EL (cell line): ENCODE data around the gene DBP.

Experiments
- DNase-seq: peaks from one replicate; pipeline ENCODE4 v3.0.0-alpha.2; 2016

DBP gene

DNA sequence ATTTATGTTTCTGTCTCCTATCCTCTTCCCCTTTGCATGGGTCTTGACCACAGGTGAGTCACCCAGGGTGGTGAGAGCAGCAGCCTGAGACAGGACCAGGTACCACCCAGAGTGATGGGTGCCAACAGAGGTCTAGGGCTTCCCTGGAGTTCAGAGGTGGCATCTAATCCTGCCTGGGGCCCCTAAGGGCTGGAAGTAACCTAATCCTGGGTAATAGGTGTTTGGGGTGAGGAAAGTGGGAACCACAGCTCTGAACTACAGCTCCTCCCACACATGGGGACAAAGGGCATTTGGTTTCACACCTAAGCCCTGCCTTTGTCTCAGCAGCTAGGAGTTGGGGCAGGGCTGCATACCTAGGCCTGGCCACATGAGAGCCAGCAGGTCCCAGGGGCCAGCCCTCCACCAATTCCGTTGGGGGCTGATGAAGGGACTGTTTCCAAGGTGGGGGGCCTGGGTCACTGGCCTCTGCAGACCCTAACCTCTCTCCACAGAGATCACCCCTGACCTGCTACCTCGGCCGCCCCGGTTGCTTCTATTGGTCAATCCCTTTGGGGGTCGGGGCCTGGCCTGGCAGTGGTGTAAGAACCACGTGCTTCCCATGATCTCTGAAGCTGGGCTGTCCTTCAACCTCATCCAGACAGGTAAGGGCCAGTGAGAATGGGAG lies 9.8 kb downstream of the DBP start:
- no peak for DNase-seq

DNA sequence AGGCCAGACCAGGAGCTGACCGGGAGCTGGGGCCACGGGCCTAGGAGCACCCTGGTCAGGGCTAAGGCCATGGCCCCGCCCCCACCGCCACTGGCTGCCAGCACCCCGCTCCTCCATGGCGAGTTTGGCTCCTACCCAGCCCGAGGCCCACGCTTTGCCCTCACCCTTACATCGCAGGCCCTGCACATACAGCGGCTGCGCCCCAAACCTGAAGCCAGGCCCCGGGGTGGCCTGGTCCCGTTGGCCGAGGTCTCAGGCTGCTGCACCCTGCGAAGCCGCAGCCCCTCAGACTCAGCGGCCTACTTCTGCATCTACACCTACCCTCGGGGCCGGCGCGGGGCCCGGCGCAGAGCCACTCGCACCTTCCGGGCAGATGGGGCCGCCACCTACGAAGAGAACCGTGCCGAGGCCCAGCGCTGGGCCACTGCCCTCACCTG lies 11.3 kb downstream of the DBP start:
- no peak for DNase-seq

DNA sequence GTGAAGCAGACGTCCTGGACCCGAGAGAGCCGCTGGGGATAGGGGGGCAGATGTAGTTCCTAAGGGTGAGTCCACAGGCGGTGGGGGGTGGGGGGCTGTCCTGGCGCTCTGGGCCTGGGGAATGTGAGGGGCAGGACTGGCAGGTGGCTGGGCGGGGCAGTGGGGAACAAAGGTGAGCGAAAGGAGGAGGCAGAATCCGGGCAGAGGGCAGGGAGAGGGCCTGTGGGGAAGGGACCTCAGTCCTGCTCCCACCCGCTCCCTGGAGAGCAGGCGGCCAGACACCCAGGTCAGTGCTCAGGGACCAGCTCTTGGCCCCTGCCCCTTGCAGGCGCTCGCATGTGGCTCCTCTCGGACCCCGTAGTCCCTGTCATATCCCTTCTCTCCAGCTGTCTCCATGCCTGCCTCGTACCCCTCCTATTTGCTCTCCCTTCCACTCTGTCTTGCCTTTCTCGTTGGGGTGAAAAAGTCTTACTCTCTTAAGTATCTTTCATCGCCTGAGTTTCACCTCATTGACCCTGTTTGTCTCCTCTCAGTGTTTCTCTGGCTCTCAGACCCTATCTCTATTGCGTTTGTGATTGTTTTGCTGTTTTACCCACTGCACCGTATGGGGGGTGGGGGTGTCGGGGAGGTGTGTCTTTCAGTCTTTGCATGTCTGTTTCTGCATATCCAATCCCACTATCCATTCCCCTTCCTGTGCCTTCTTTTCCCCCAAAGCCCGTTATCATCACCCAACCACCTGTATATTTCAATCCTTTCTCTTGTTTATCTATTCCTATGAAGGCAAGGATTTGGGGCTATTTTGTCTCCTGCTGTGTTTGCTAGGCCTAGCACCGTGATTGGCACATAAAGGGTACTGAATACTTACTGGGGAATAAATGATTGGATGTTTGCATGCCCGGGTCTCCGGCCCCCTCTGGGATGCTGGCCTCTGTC lies 12.1 kb downstream of the DBP start:
- DNase-seq, result no peak

DNA sequence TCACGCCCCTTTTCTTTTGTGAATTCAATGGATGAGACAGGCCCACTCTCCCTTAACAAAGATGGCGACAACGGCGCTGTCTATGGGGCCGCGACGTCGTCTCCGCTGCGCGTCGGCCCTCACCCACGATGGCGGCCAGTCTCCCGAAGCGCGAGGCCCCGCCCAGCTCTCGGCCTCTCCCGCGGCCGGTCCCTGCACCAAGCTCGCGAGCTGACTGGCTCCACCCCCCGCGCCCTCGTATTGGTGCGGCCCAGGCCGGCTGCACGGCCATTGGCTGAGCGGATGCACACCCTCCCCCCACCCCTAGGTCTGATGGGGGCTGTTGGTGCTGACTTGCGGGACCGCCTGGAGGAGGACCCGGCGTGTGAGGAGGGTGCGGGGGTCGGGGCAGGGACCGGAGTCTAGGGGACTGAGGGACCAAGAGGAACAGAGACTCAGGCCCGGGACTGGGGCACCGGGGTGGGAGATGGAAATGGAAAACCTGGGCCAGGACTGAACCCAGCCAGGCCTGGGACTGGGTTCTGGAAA lies 13.0 kb downstream of the DBP start:
- peak; percentile 98 for DNase-seq

DNA sequence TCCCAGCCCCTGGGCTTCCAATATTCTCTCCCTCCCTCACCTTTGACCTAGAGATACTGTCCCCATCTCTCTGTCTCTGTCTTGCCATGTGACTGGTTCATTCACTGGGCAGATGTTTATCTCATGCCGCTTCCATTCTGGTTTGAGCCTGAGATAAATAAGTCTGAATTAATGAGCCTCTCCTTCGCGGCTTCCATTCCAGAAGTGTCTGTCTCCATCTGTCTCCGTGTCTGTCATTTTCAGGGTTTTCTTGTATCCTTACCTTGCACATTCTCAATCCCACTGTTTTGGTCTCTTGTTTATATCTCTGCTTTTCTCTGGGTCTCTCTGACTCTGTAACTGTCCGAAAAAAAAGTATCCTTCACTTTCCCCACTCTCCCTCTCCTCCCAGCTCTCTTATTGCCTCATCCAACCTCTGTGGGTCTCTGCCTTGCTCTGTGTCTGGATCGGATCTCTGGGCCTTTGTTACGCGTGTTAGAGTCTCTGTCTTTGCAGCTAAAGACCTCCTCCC lies 13.6 kb downstream of the DBP start:
- DNase-seq, result no peak

DNA sequence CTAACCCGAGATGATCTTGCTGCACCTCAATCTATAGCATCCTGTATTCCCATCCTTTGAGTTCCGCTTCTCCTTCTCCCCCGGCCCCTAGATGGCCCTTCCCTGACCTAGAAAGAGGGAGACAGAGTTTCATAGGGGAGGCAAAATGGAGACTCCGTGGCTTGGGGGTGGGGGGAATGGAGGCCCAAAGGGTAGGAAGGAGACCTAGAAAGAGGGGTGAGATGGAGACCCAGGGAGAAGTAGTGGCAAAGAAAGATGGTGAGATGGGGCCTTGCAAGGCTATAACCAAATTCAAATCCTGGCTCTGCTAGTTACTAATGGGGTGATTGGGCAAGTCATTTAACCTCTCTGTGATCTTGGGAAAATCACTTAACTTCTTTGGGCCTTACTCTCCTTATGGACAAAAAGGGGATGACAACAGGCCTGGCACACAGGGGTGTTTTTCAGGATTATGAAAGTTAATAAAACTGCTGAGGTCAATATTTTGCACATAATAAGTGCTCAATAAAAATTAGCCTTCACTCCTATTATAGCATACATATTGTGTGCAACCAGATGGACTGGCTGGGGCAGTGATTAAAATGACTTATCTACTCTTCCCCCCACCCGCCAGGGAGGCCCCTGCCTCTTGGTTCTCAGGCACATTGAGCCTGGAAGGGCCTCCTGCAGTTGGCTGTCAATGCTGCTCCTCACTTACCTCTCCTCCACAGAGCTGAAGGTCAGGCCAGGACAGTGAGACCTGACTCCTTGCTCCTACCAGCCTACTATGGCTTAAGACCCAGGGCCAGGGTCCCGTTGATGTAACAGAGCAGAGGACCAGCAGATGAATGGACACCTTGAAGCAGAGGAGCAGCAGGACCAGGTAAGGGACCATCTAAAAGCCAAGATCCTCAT lies 17.2 kb downstream of the DBP start:
- DNase-seq, result no peak

DNA sequence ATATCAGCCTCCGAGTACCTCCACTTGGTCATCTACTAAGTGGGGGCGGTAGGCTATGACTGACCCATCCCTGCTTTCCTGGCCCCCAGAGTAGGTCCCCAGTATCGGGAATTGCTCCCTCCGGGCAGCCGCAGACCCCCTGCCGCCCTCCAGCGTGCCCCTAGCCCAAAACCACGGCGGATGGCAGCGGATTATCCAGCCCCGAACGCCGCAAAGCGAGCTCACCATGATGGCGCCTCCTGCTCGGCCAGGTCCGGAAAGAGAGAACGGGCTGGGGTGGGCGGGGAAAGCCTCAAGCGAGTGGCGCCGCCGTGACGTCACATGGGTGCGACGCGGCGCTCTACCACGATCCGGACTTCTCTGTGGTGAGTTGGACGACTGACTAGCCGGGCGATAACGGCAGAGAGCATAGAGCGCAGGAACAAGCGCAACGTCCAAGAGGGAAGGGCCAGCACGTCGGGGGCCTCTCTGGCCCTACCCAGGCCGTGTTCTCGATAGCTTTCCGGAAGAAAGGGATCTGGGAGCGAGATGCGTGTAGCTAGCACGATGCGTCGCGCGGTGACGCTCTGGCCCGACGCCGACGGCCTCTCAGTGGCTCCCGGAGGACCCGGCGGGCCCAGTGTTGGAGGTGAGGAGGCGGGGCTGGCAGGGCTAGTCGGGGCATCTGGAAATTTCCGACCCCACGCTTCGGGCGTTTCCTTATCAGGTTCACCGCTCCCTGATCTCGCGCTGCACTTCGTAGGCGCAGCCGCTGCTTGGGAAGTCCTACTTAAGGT lies 18.1 kb downstream of the DBP start, which contains the start of the genes RPL18 and SPHK2:
RPL18 (minus strand) TSS at position 263 of the 776 bp plus-strand sequence; CDS start at position 228, 35 bp downstream.
SPHK2 (plus strand) TSS at position 591 of the 776 bp plus-strand sequence. CDS start 1,009 bp downstream, outside the sequence.
- DNase-seq, result peak; percentile 100

DNA sequence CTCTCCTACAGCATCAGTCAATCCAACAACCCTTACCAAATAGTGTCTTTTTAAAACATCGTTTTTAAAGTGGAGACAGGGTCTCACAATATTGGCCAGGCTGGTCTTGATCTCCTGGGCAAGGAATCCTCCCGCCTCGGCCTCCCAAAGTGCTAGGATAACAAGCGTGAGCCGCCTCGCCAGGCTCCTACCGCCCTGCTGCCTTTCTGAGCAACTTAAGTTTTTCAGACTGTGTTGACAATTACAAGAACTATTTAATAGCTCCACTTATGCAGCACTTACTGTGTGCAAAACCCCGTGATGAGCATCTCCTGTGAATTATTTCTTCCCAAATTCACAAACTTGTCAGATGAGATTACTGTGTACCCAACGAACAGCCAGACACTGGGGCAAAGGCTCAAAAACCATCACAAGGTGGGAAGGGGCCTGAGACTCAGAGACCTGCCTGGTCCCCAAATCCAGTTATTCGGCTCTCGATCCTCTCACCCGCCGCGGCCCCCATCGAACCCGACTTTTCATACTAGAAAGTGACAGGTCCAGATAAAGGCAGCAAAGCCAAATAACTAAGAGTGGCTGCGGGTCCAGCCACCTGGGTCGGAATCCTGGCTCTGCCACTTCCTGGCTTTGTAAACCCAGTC lies 18.8 kb downstream of the DBP start:
- DNase-seq, result no peak

DNA sequence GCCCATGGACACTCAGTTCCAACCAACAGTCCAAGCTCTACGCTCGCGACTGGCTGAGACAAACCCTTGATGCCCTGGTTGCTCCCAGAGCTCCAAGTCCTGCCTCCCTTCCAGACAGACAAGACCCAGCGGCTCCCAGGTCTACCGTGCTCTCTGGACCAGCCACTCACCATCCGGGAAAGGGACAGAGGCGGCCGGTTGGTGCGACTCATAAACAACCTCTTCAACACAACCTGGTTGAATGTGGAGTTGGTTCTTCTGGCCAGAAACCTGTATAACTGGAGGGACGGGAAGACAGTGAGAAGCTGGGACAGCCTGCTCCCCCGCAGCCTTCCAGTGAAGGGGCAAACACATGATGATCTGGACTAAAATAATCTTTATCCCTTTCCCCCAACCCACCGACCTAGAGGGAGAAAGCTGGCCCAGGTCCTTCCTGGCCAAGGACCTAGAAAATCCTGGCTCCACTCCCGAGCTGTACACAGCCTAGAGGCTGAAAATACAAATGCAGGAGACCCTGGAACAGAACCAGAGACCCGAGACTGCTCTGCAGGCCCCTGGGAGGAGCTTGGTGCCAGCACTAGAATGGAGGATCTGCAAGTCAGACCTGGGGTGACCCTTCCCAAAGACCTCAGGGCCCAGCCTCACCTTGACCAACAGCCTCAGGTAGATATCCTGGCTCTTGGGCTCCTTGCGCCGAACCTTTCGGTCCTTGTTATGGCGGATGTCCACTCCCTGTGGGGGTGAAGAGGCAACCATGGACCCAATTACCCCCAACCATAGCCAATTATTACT lies 19.8 kb downstream of the DBP start:
- DNase-seq, result no peak

DNA sequence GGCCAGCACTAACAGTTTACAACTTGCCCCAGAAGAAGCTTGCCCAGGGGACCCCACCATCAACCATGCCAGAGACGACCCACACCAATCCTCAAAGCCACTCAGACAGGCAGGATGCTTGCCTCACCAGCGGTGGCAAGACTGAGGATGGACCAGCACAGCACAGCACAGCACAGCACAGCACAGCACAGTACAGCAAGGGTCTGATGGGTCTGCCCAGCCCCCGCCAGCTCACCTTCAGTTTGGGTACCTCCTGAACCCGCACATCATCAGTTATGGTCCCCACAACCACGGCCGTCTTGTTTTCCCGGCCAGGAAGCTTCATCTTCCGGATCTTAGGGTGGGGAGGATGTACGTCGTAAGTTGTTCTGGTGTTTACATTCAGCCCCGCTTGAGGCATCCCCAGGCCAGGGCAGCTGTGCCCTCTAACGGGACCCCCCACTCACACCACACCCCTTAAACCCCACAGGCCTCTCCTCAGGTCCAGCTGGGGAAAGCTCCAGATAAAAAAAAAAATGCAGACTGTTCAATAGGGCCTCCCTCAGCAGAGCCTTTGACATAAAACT lies 20.6 kb downstream of the DBP start:
- DNase-seq, result no peak

DNA sequence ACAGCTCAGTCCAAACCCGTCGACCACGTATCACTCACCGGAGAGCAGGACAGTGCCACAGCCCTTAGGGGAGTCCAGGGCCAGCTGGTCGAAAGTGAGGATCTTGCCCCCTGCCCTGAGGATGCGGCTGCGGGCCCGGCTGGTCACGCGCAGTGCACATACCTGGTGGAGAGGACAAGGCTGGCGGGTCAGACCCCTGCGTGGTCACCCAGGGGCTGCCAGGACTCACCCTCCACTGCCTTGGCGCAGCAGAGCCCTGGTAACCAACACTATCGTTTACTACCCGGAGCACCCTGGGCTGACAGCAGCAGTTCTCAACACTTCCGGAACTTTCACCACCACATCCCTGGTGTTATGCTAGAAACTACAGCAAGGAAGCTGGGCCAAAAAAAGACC lies 21.1 kb downstream of the DBP start:
- no peak for DNase-seq

DNA sequence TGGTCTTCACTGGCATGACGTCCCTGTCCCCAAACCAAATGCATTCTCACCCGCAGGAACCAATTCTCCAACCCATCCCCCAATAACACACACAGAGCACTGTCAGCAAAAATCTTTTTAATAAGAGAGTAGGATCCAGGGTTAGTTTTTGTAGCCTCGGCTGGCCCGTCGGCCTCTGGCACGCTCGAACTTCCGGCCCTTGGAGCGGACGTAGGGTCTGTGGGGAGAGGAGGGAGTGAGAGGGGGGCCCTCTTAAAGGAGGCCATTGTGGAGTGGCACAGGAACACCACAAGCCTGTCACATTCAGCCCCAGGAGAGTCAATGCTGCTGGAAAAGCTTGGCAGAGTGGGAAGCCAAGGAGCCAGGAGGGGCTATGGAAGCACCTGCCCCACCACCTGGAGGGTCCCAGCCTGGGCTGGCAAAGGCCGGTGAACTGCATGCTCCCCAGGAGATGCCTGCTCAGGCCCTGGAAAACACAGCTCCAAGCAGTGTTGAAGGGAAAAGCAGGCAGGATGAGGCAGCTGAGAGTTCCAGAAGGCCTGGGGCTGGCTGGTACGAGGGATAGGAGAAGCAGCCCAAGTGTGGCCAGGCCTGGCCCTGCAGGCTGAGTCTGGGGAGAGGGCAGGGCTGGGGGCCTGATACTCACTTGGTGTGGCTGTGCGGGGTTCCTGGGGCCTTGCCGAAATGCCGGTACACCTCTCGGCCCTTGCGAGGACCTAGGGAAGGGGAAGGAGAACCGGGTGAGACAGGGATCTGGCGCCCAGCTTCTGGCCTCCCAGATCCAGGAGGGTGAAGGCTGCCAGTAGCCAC lies 21.7 kb downstream of the DBP start:
- DNase-seq, result no peak

DNA sequence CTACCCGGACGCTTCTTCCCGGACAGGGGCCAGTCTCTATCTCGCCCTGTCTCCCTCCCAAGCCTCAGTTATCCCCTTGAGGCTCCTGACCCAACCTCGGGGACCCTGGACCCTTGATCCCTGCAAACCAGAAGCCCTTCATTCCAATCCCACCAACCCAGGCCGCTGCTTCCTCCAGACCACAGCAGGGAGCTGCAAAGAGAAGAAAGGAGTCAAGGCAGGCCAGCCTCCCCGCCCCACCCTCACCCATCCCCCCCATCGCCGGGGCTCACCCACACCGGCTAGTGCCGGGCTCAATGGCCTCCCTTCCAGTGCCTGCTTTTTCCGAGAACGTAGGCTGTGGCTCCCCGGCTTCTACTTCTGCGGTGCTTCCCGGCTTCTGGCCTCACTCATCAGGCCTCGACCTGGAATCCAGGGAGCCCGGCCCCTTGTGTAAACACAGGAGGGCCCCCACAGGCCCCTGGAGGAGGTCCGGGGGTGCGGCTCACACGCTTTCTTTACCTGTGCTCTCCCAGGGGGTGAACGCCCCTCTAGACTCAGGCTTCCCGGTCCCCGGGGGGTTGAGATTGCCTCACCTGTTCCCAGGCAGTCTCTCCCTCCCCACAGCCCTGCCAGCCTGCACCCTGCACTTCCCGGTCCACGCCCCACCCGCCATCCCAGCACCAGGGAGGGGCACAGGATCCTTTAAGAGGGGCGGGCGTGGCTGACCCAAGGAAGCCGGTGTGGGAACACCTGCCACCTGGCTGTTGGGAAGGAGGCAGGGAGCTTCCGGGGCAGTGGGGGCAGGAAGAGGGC lies 22.5 kb downstream of the DBP start, which contains the start of gene FAM83E:
FAM83E (minus strand) TSS at position 641 of the 795 bp plus-strand sequence. CDS start 1,704 bp downstream, outside the sequence.
- DNase-seq, result no peak

DNA sequence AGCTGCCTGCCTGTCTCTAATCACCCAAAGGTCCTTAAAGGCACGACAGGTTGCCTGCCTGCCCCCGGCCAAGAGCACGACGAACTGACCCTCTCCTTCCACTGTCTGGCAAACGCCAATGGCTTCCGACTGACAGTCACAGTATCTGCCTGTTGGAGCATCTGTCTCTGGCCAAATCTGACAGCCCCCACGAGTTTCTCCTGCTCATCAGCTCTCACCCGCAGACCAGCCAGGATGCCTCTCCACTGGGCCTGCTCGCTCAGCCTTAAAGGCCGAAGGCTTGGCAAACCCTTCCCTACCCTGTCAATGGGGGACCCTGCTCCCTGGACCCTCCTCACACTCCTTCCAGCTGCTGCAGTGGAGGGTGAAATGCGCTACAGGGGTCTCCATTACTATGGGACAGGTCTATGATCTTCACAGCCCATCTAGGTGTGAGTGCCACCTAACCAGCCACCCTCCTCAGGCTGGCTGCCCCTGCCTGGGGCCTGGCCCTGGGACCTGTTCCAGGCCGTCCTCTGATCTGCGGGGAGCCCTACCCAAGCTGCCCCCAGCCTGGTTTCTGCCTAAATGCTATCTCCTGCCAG lies 23.2 kb downstream of the DBP start:
- DNase-seq, result no peak

DNA sequence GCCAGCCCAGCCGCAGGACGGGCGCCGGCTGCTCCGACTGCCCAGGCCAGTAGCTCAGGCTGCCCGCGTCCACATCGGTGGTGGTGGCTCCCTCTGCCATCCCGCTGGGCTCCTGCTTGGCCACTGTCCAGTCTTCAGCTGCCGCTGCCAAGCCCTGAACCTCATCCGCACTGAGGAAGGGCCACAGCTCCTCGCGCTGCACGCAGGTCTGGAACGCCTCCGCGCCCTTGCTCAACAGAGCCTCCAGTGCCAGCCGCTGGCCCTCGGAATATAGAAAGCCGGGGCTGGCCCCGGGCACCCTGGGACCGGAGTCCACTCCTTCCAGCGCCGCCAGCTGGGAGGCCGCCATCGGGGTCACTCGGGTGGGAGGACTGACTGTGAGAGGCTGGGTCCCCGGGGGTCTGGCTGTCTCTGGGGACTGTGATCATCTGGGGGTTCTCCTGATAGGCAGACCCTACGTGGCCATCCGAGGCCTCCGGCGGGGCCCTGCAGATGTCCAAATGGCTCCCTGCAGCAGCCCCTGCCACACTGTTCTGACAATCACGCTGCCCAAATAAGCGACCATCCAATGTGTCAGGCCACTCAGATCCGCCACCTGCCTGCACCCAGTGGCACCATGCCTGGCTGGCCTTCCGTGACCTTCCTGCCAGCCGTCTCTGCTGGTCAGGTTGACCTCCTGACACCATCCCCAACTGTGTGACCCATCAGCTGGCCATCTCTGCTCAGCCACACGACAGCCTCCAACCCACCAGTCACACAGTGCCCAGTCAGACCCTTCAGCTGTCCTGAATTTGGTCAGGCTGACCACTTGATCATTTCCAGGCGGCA lies 23.9 kb downstream of the DBP start:
- no peak for DNase-seq

DNA sequence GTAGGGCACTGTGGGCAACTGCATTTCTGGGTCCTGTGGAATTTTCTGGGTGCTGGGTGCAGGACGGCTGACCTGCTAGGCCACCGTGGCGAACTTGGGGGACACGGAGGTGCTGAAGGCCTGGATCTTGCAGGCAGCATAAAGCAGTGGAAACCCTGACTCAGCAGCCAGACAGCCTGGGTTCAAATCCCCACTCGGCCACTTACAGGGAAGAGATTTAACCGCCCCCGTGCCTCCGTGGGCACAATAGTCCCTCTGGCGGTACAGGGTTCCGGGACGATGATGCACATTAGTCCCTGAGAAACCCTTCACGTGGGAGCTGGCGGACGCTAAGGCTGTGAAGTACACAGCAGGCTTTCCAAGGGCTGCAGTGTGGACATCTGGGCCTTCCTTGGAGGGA lies 25.3 kb downstream of the DBP start:
- no peak for DNase-seq
